Measurements from ENCODE around the gene KCNIP2. TPM values are rescaled to one million over a fixed set of nuclear protein-coding genes. Genes with fewer than 3 reads are reported as not detected.

The KCNIP2 gene
- total and polyA plus RNA-seq, 2 donors from 2014 or later: 0.67 to 3.4 TPM

- H3K9ac ChIP-seq (ENCODE audit: low read length in 3 of 3): no peak overlapping the region
- H3K4me3 ChIP-seq (ENCODE audit: low read length in 3 of 3): peak overlapping the region in 1 of 3 donors; percentile 53
- no peaks in the 10 kb centered on the region for H3K27me3 ChIP-seq (ENCODE audit: control insufficient read depth, insufficient read depth, low read length)
- no peaks in the 10 kb centered on the region for H3K9me3 ChIP-seq (ENCODE audit: control insufficient read depth in 2 of 3, insufficient read depth in 1 of 3, low read length in 3 of 3)
- no peaks in the 10 kb centered on the region for H3K36me3 ChIP-seq (ENCODE audit: control insufficient read depth in 2 of 3, insufficient read depth in 3 of 3, low read length in 3 of 3)
- peaks cover 0 to 10% (median 7%) of the 10 kb centered on the region in 3 donors for H3K4me1 ChIP-seq (ENCODE audit: control insufficient read depth in 2 of 3, insufficient read depth in 2 of 3, low read depth in 1 of 3, low read length in 3 of 3)
- FAIRE-seq (no peak), DNase-seq (peak; percentile 87 to 95 (median 92))
- intact Hi-C loops (cut with DNase I): no loop called here
- H3K27ac ChIP-seq (ENCODE audit: low read depth in 2 of 2, low read length in 2 of 2): no peak overlapping the region
- peak; percentile 78 for TF ChIP-seq CTCF (IDR thresholded peaks at IDR 0.05; ENCODE audit: borderline replicate concordance, extremely low read depth, insufficient read depth)
These were observed 2.7 kb downstream of the KCNIP2 start for GRCh38 chr10:101840741-101841453.

- DNase-seq: peak in 2 of 5 donors; percentile 53 to 60
- intact Hi-C loops (cut with DNase I): no loop called here
These were observed 3.4 kb downstream of the KCNIP2 start for GRCh38 chr10:101840102-101840684.

GRCh38 chr10:101839416-101840063, 4.1 kb downstream of the KCNIP2 start:
- Histone ChIP-seq H3K36me3 (ENCODE audit: control insufficient read depth in 2 of 3, insufficient read depth in 3 of 3, low read length in 3 of 3) (no peaks in the 10 kb centered on the region), H3K4me3 (ENCODE audit: low read length in 3 of 3) (peak overlapping the region in 1 of 3 donors; percentile 15), H3K27ac (ENCODE audit: low read depth in 2 of 2, low read length in 2 of 2) (no peak overlapping the region), H3K9ac (ENCODE audit: low read length in 3 of 3) (no peak overlapping the region), H3K4me1 (ENCODE audit: control insufficient read depth in 2 of 3, insufficient read depth in 2 of 3, low read depth in 1 of 3, low read length in 3 of 3) (peaks cover 3 to 10% (median 7%) of the 10 kb centered on the region in 3 donors), H3K9me3 (ENCODE audit: control insufficient read depth in 2 of 3, insufficient read depth in 1 of 3, low read length in 3 of 3) (no peaks in the 10 kb centered on the region), H3K27me3 (ENCODE audit: control insufficient read depth, insufficient read depth, low read length) (no peaks in the 10 kb centered on the region)
- intact Hi-C loops (cut with DNase I): no loop called here
- FAIRE-seq (no peak), DNase-seq (peak in 3 of 5 donors; percentile 44 to 81 (median 61))
- TF ChIP-seq CTCF (IDR thresholded peaks at IDR 0.05; ENCODE audit: borderline replicate concordance, extremely low read depth, insufficient read depth): no peak

More at GRCh38 chr10:101840102-101840684, 3.4 kb downstream of the KCNIP2 start:
- Histone ChIP-seq H3K4me3 (ENCODE audit: low read length in 3 of 3) (peak overlapping the region in 1 of 3 donors; percentile 53), H3K4me1 (ENCODE audit: control insufficient read depth in 2 of 3, insufficient read depth in 2 of 3, low read depth in 1 of 3, low read length in 3 of 3) (peaks cover 0 to 10% (median 7%) of the 10 kb centered on the region in 3 donors), H3K36me3 (ENCODE audit: control insufficient read depth in 2 of 3, insufficient read depth in 3 of 3, low read length in 3 of 3) (no peaks in the 10 kb centered on the region), H3K9me3 (ENCODE audit: control insufficient read depth in 2 of 3, insufficient read depth in 1 of 3, low read length in 3 of 3) (no peaks in the 10 kb centered on the region), H3K27me3 (ENCODE audit: control insufficient read depth, insufficient read depth, low read length) (no peaks in the 10 kb centered on the region), H3K27ac (ENCODE audit: low read depth in 2 of 2, low read length in 2 of 2) (no peak overlapping the region), H3K9ac (ENCODE audit: low read length in 3 of 3) (no peak overlapping the region)
- no peak for TF ChIP-seq CTCF (IDR thresholded peaks at IDR 0.05; ENCODE audit: borderline replicate concordance, extremely low read depth, insufficient read depth)
- FAIRE-seq: no peak

Data from kidney (tissue), 14 donors.